Peyer's patch (tissue), 4 donors: Measurements from ENCODE around the gene HYCC2.
"Not testable (repeated sequence)": the region's sequence is repeated elsewhere in the genome, so short reads cannot be mapped to it uniquely, and the experiment has no call there.

Source experiments
- CTCF ChIP-seq, 6 experiments: fragments of 450-650 bp in 4 of 6; fragments of 200-600 bp in 2 of 6; sonication (generic) in 1 of 6; IDR thresholded peaks; one replicate each; pipeline ENCODE4 v1.5.1; 2017 to 2019; ENCODE audit warnings: antibody characterized with exemption in 6 of 6, mild to moderate bottlenecking in 3 of 6, moderate library complexity in 1 of 6
- POLR2A ChIP-seq, 2 donors: fragments of 450-650 bp; IDR thresholded peaks; one replicate each; pipeline ENCODE4 v1.5.1; 2017; ENCODE audit warnings: antibody characterized with exemption in 2 of 2, mild to moderate bottlenecking in 2 of 2, moderate library complexity in 2 of 2

- TF ChIP-seq POLR2A, CTCF (IDR thresholded peaks at IDR 0.05): not testable (repeated sequence)
These were observed 28.4 kb downstream of the HYCC2 start for GRCh38 chr2:201043050-201043449.
